Measurements from ENCODE around the gene EVL.

DNA sequence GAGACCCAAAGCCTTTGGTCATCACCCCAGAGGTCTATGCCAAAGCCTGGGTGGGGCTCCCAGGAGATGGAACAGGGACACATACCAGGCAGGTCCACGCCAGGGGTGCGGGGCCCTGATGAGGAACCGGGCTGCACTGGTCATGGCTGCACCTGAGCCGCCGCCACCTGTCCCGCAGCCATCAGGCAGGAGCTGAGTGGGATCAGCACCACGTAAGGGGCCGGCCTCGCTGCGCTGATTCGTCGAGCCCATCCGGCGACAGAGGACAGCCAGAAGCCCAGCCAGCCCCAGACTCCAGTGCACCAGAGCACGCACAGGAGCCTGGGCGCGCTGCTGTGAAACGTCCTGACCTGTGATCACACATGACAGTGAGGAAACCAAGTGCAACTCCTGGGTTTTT lies 78.3 kb downstream of the EVL start:
- TF ChIP-seq, protein P1, sequence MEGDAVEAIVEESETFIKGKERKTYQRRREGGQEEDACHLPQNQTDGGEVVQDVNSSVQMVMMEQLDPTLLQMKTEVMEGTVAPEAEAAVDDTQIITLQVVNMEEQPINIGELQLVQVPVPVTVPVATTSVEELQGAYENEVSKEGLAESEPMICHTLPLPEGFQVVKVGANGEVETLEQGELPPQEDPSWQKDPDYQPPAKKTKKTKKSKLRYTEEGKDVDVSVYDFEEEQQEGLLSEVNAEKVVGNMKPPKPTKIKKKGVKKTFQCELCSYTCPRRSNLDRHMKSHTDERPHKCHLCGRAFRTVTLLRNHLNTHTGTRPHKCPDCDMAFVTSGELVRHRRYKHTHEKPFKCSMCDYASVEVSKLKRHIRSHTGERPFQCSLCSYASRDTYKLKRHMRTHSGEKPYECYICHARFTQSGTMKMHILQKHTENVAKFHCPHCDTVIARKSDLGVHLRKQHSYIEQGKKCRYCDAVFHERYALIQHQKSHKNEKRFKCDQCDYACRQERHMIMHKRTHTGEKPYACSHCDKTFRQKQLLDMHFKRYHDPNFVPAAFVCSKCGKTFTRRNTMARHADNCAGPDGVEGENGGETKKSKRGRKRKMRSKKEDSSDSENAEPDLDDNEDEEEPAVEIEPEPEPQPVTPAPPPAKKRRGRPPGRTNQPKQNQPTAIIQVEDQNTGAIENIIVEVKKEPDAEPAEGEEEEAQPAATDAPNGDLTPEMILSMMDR (conservative IDR thresholded peaks at IDR 0.05; ENCODE audit: low read length) = no peak
- no peak for TF ChIP-seq EZH2phosphoT487 (IDR thresholded peaks at IDR 0.05; ENCODE audit: borderline replicate concordance, low read depth, low read length)
